Measurements from ENCODE around the gene TSHR.

- TF ChIP-seq CTCF (IDR thresholded peaks at IDR 0.05; ENCODE audit: low read depth, low read length, poor library complexity, severe bottlenecking) (no peak), EZH2phosphoT487 (IDR thresholded peaks at IDR 0.05; ENCODE audit: borderline replicate concordance, low read length) (no peak)
These were observed at the start of gene TSHR for GRCh38 chr14:80955416-80955941.

Measured in DOHH2 (cell line).